HFFc6 (cell line): ENCODE data around the gene MAP1LC3B2. TPM values are rescaled to one million over a fixed set of nuclear protein-coding genes. Genes with fewer than 3 reads are reported as not detected.

Experiments
- DNase-seq: peaks from one replicate; pipeline ENCODE4 v3.0.0-alpha.2; 2018
- H3K27ac Mint-ChIP-seq: 2 replicates; pipeline ENCODE4 v1.8.0; 2020; ENCODE audit warnings: mild to moderate bottlenecking, mixed read lengths
- H3K27me3 Mint-ChIP-seq: 2 replicates; pipeline ENCODE4 v1.8.0; 2021; ENCODE audit warnings: mild to moderate bottlenecking, moderate library complexity, mixed read lengths; ENCODE audit not compliant: insufficient read depth
- H3K36me3 Mint-ChIP-seq: 2 replicates; pipeline ENCODE4 v1.8.0; 2021; ENCODE audit warnings: low read depth, mixed read lengths
- H3K4me1 Mint-ChIP-seq: 2 replicates; pipeline ENCODE4 v1.8.0; 2020; ENCODE audit warnings: low read depth, mixed read lengths
- H3K4me3 Mint-ChIP-seq: 2 replicates; pipeline ENCODE4 v1.8.0; 2020; ENCODE audit warnings: mild to moderate bottlenecking, moderate library complexity, mixed read lengths
- H3K9me3 Mint-ChIP-seq: 2 replicates; pipeline ENCODE4 v1.8.0; 2020; ENCODE audit warnings: mild to moderate bottlenecking, mixed read lengths
- CTCF ChIP-seq: fragments of 200-600 bp; sonication (generic); IDR thresholded peaks from 2 replicates; pipeline ENCODE4 v1.5.0; 2021; ENCODE audit warnings: antibody characterized with exemption, mild to moderate bottlenecking
- total RNA-seq, 6 experiments: library from RNA; stranded (reverse); fragmentation: NEBNext Ultra II Directional; extraction: Animal tissue kit (Norgen Biotek cat#: 25700); gene quantifications; 2 replicates in 1 of 6; 3 replicates in 5 of 6; pipeline ENCODE4 v1.2.3, GENCODE V29; 2021

MAP1LC3B2 gene
- total RNA-seq, 6 experiments from 2014 or later = 1.7 to 3.7 (median 2.9) TPM

GRCh38 chr12:116532986-116533342 is 26.2 kb upstream of the MAP1LC3B2 start:
- Mint-ChIP-seq H3K27me3 (no peaks in the 10 kb centered on the region; the same call in none of the 2 replicates), H3K27ac (no peak overlapping the region), H3K4me1 (peaks cover 47% of the 10 kb centered on the region), H3K9me3 (no peaks in the 10 kb centered on the region), H3K4me3 (peak overlapping the region; percentile 90), H3K36me3 (no peaks in the 10 kb centered on the region)
- DNase-seq = no peak
- TF ChIP-seq CTCF = no peak

GRCh38 chr12:116533343-116534251 is 25.6 kb upstream of the MAP1LC3B2 start:
- Mint-ChIP-seq H3K27ac (peak overlapping the region; percentile 68), H3K4me1 (peaks cover 41% of the 10 kb centered on the region), H3K4me3 (peak overlapping the region; percentile 90), H3K36me3 (no peaks in the 10 kb centered on the region), H3K9me3 (no peaks in the 10 kb centered on the region), H3K27me3 (no peaks in the 10 kb centered on the region; the same call in none of the 2 replicates)
- peak; percentile 49 for DNase-seq
- TF ChIP-seq CTCF = no peak

- Mint-ChIP-seq H3K9me3 (no peaks in the 10 kb centered on the region), H3K27ac (peak overlapping the region; percentile 29; the same call in 1 of the 2 replicates), H3K4me1 (peaks cover 39% of the 10 kb centered on the region)
These were observed 24.7 kb upstream of the MAP1LC3B2 start for GRCh38 chr12:116534311-116535121.

GRCh38 chr12:116535241-116535640 is 23.9 kb upstream of the MAP1LC3B2 start:
- no peak for TF ChIP-seq CTCF
- Mint-ChIP-seq H3K4me3 (no peak overlapping the region), H3K27me3 (peaks cover 5% of the 10 kb centered on the region), H3K4me1 (peaks cover 39% of the 10 kb centered on the region), H3K27ac (no peak overlapping the region), H3K9me3 (no peaks in the 10 kb centered on the region), H3K36me3 (no peaks in the 10 kb centered on the region)
- DNase-seq = no peak

More at GRCh38 chr12:116534311-116535121, 24.7 kb upstream of the MAP1LC3B2 start:
- no peak for TF ChIP-seq CTCF
- peak overlapping the region; percentile 90 for H3K4me3 Mint-ChIP-seq
- no peak for DNase-seq
- H3K36me3 Mint-ChIP-seq = no peaks in the 10 kb centered on the region
- no peaks in the 10 kb centered on the region; the same call in 1 of the 2 replicates for H3K27me3 Mint-ChIP-seq

- H3K27ac Mint-ChIP-seq = no peak overlapping the region
- no peak for DNase-seq
- no peaks in the 10 kb centered on the region for H3K36me3 Mint-ChIP-seq
- H3K4me3 Mint-ChIP-seq = no peak overlapping the region
- TF ChIP-seq CTCF = no peak
- H3K27me3 Mint-ChIP-seq = peaks cover 5% of the 10 kb centered on the region
- no peaks in the 10 kb centered on the region for H3K9me3 Mint-ChIP-seq
- H3K4me1 Mint-ChIP-seq = peaks cover 43% of the 10 kb centered on the region
These were observed 21.9 kb upstream of the MAP1LC3B2 start for GRCh38 chr12:116537101-116537904.
